Keratinocyte (primary cell): ENCODE data around the gene TRAK2. TPM values are rescaled to one million over a fixed set of nuclear protein-coding genes. Genes with fewer than 3 reads are reported as not detected.

ENCODE experiments used
- DNase-seq: peaks from one replicate; pipeline ENCODE4 v3.0.0-alpha.2; 2011; ENCODE audit warnings: low read depth, missing footprints, low spot score
- FAIRE-seq: peaks from 2 replicates; lab custom pipeline; 2011; peaks lifted over from hg19 to GRCh38; lab: Jason Lieb, UNC
- H2AFZ ChIP-seq: 2 replicates; pipeline ENCODE4 v1.6.0; 2012; ENCODE audit warnings: low read length, control low read depth, inconsistent platforms; ENCODE audit not compliant: control insufficient read depth
- H3K27ac ChIP-seq: 2 replicates; pipeline ENCODE4 v1.5.1; 2011; ENCODE audit warnings: low read length; ENCODE audit not compliant: control insufficient read depth, insufficient read depth
- H3K27me3 ChIP-seq: 3 replicates; pipeline ENCODE4 v1.6.0; 2011; ENCODE audit warnings: low read length; ENCODE audit not compliant: control insufficient read depth, insufficient read depth; ENCODE audit errors: extremely low read depth
- H3K36me3 ChIP-seq, 2 experiments: 2 replicates in 1 of 2; 3 replicates in 1 of 2; pipeline ENCODE4 v1.5.1; 2011; ENCODE audit warnings: low read length in 2 of 2, mild to moderate bottlenecking in 1 of 2; ENCODE audit not compliant: control insufficient read depth in 2 of 2, insufficient read depth in 2 of 2; ENCODE audit errors: extremely low read depth in 1 of 2
- H3K4me1 ChIP-seq: 3 replicates; pipeline ENCODE4 v1.5.1; 2011; ENCODE audit warnings: low read length; ENCODE audit not compliant: control insufficient read depth, insufficient read depth; ENCODE audit errors: extremely low read depth
- H3K4me2 ChIP-seq: 3 replicates; pipeline ENCODE4 v1.6.0; 2011; ENCODE audit warnings: low read depth, low read length; ENCODE audit not compliant: control insufficient read depth, insufficient read depth; ENCODE audit errors: extremely low read depth
- H3K4me3 ChIP-seq, 3 experiments: fragments of 200-600 bp in 1 of 3; sonication (generic) in 1 of 3; 2 replicates in 2 of 3; 3 replicates in 1 of 3; pipeline ENCODE4 v1.5.1; 2011 to 2016; ENCODE audit warnings: low read length in 3 of 3, mild to moderate bottlenecking in 3 of 3, control low read depth in 2 of 3, inconsistent platforms in 1 of 3, low read depth in 1 of 3, mixed read lengths in 1 of 3, mixed run types in 1 of 3, moderate library complexity in 1 of 3; ENCODE audit not compliant: control insufficient read depth in 2 of 3, insufficient read depth in 2 of 3; ENCODE audit errors: extremely low read depth in 1 of 3
- H3K79me2 ChIP-seq: 2 replicates; pipeline ENCODE4 v1.6.0; 2012; ENCODE audit warnings: low read length; ENCODE audit not compliant: control insufficient read depth, insufficient read depth
- H3K9ac ChIP-seq: 3 replicates; pipeline ENCODE4 v1.6.0; 2011; ENCODE audit warnings: low read length; ENCODE audit not compliant: control insufficient read depth, insufficient read depth; ENCODE audit errors: extremely low read depth
- H3K9me1 ChIP-seq: 3 replicates; pipeline ENCODE4 v1.6.0; 2011; ENCODE audit warnings: low read length; ENCODE audit not compliant: control insufficient read depth, insufficient read depth; ENCODE audit errors: extremely low read depth
- H3K9me3 ChIP-seq: 2 replicates; pipeline ENCODE4 v1.5.1; 2012; ENCODE audit warnings: low read depth, low read length; ENCODE audit not compliant: control insufficient read depth
- H4K20me1 ChIP-seq: 3 replicates; pipeline ENCODE4 v1.6.0; 2011; ENCODE audit warnings: low read length; ENCODE audit not compliant: control insufficient read depth, insufficient read depth; ENCODE audit errors: extremely low read depth
- CTCF ChIP-seq, 3 experiments: IDR thresholded peaks in 1 of 3; conservative IDR thresholded peaks in 1 of 3; optimal IDR thresholded peaks in 1 of 3; 2 replicates in 2 of 3; 3 replicates in 1 of 3; pipeline versions ENCODE3 to v1.5.1; 2011; ENCODE audit warnings: low read length in 3 of 3, mild to moderate bottlenecking in 3 of 3, moderate library complexity in 2 of 3, control low read depth in 1 of 3, inconsistent platforms in 1 of 3; ENCODE audit not compliant: insufficient read depth in 2 of 3; ENCODE audit errors: extremely low read depth in 1 of 3
- EZH2 ChIP-seq: IDR thresholded peaks from one replicate; pipeline ENCODE4 v1.6.1; 2012; ENCODE audit warnings: inconsistent platforms, mild to moderate bottlenecking, low read length, moderate library complexity
- dilution Hi-C: fragments of 300-500 bp; cut with MboI; formaldehyde crosslinking; loops from one replicate; pipeline ENCODE4 v1.7.0; 2020; ENCODE audit warnings: low sequenced_read_pairs; ENCODE audit not compliant: extremely low pct_ligation_motif_present
- polyA plus RNA-seq, 5 experiments: library from polyadenylated mRNA; depleted of rRNA in 3 of 5; stranded (reverse) in 3 of 5; stranded (forward) in 1 of 5; unstranded in 1 of 5; fragments of >200 nt; gene quantifications; 1 replicate in 1 of 5; 2 replicates in 3 of 5; 3 replicates in 1 of 5; pipeline versions ENCODE4 v1.2.1 to v1.2.3, GENCODE V29; 2011 to 2012; ENCODE audit warnings: missing spikeins in 2 of 5, low read depth in 1 of 5, low replicate concordance in 1 of 5

The TRAK2 gene
- polyA plus RNA-seq, 1 donor (not counting 4 experiments of a cell fraction or from before 2014, with no cell fraction given) = 12.9 TPM

GRCh38 chr2:201383136-201383535 is 68.1 kb downstream of the TRAK2 start:
- no peak for TF ChIP-seq CTCF (optimal IDR thresholded peaks at IDR 0.05 in 1 of 3, IDR thresholded peaks at IDR 0.05 in 1 of 3, conservative IDR thresholded peaks at IDR 0.05 in 1 of 3; ENCODE audit: extremely low read depth in 1 of 3, insufficient read depth in 2 of 3, low read length in 3 of 3)
- TF ChIP-seq EZH2 = no peak
- Histone ChIP-seq H3K9ac (no peak overlapping the region), H3K4me3 (no peak overlapping the region), H3K9me3 (no peaks in the 10 kb centered on the region), H4K20me1 (no peaks in the 10 kb centered on the region), H3K4me1 (peaks cover 9% of the 10 kb centered on the region), H3K9me1 (no peaks in the 10 kb centered on the region), H3K27me3 (no peaks in the 10 kb centered on the region), H3K79me2 (no peaks in the 10 kb centered on the region), H3K4me2 (no peak overlapping the region), H2AFZ (no peak overlapping the region), H3K27ac (no peak overlapping the region), H3K36me3 (peaks cover 2 to 10% of the 10 kb centered on the region in 2 experiments)
- FAIRE-seq = peak; percentile 51
- no peak for DNase-seq
- dilution Hi-C loops = no loop called here

GRCh38 chr2:201378496-201379397 is 72.5 kb downstream of the TRAK2 start:
- Histone ChIP-seq H3K4me3 (no peak overlapping the region), H3K79me2 (no peaks in the 10 kb centered on the region), H3K36me3 (peaks cover 2 to 6% of the 10 kb centered on the region in 2 experiments), H3K9ac (no peak overlapping the region), H3K9me1 (no peaks in the 10 kb centered on the region), H3K27me3 (no peaks in the 10 kb centered on the region), H2AFZ (no peak overlapping the region), H3K9me3 (no peaks in the 10 kb centered on the region), H3K4me1 (peaks cover 9% of the 10 kb centered on the region), H4K20me1 (no peaks in the 10 kb centered on the region), H3K27ac (no peak overlapping the region), H3K4me2 (no peak overlapping the region)
- dilution Hi-C loops = no loop called here
- FAIRE-seq (no peak), DNase-seq (no peak)
- TF ChIP-seq EZH2 (no peak), CTCF (optimal IDR thresholded peaks at IDR 0.05 in 1 of 3, IDR thresholded peaks at IDR 0.05 in 1 of 3, conservative IDR thresholded peaks at IDR 0.05 in 1 of 3; ENCODE audit: extremely low read depth in 1 of 3, insufficient read depth in 2 of 3, low read length in 3 of 3) (no peak)
